ENCODE measurements around the gene ABCA4.

Gene ABCA4

GRCh38 chr1:94068096-94068998, 52.6 kb downstream of the ABCA4 start:
- TF ChIP-seq, protein P1, sequence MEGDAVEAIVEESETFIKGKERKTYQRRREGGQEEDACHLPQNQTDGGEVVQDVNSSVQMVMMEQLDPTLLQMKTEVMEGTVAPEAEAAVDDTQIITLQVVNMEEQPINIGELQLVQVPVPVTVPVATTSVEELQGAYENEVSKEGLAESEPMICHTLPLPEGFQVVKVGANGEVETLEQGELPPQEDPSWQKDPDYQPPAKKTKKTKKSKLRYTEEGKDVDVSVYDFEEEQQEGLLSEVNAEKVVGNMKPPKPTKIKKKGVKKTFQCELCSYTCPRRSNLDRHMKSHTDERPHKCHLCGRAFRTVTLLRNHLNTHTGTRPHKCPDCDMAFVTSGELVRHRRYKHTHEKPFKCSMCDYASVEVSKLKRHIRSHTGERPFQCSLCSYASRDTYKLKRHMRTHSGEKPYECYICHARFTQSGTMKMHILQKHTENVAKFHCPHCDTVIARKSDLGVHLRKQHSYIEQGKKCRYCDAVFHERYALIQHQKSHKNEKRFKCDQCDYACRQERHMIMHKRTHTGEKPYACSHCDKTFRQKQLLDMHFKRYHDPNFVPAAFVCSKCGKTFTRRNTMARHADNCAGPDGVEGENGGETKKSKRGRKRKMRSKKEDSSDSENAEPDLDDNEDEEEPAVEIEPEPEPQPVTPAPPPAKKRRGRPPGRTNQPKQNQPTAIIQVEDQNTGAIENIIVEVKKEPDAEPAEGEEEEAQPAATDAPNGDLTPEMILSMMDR (IDR thresholded peaks at IDR 0.05; ENCODE audit: unreplicated experiment in 3 of 3), result no peak
- H3K4me3 Mint-ChIP-seq, result no peak overlapping the region
- H3K27ac Mint-ChIP-seq, result peak overlapping the region; percentile 86 to 91 (median 91)
- no peaks in the 10 kb centered on the region for H3K27me3 Mint-ChIP-seq (ENCODE audit: low read depth)
- H3K9me3 Mint-ChIP-seq, result no peaks in the 10 kb centered on the region
- H3K4me1 Mint-ChIP-seq, result peaks cover 67% of the 10 kb centered on the region
- no peaks in the 10 kb centered on the region for H3K36me3 Mint-ChIP-seq (ENCODE audit: low read depth)

GRCh38 chr1:94067196-94067595, 53.8 kb downstream of the ABCA4 start:
- Mint-ChIP-seq H3K27ac (peak overlapping the region in 1 of 3 experiments; percentile 24), H3K4me1 (peaks cover 62% of the 10 kb centered on the region), H3K9me3 (no peaks in the 10 kb centered on the region), H3K27me3 (ENCODE audit: low read depth) (no peaks in the 10 kb centered on the region), H3K36me3 (ENCODE audit: low read depth) (no peaks in the 10 kb centered on the region), H3K4me3 (no peak overlapping the region)
- TF ChIP-seq, protein P1 (IDR thresholded peaks at IDR 0.05; ENCODE audit: unreplicated experiment in 3 of 3), result no peak

DNA sequence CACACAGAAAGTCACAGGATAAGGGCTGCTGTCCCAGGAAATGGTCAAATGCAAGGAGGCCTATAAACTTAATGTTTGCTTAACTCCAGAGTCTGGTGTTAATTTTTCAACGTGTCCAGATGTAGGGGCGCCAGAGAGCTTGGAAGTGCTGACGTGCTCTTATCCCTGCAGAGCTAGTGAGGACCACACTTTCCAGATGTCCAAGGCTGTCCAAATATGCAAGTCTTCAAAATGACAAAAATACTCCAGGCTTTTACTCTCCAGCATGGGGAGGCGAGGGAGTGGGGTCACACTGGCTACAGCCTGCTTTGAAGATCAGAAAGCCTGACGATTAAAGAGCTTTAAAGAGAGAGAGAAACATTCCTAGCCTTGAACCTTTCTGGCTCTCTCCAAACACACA, 57.6 kb downstream of the ABCA4 start:
- TF ChIP-seq, protein P1 (IDR thresholded peaks at IDR 0.05; ENCODE audit: unreplicated experiment in 3 of 3), result peak; percentile 52 to 55 (median 53)
- Mint-ChIP-seq H3K9me3 (no peaks in the 10 kb centered on the region), H3K4me3 (no peak overlapping the region), H3K36me3 (ENCODE audit: low read depth) (no peaks in the 10 kb centered on the region), H3K4me1 (peaks cover 40% of the 10 kb centered on the region), H3K27me3 (ENCODE audit: low read depth) (peaks cover 9% of the 10 kb centered on the region), H3K27ac (peak overlapping the region; percentile 65 to 96 (median 78))

DNA sequence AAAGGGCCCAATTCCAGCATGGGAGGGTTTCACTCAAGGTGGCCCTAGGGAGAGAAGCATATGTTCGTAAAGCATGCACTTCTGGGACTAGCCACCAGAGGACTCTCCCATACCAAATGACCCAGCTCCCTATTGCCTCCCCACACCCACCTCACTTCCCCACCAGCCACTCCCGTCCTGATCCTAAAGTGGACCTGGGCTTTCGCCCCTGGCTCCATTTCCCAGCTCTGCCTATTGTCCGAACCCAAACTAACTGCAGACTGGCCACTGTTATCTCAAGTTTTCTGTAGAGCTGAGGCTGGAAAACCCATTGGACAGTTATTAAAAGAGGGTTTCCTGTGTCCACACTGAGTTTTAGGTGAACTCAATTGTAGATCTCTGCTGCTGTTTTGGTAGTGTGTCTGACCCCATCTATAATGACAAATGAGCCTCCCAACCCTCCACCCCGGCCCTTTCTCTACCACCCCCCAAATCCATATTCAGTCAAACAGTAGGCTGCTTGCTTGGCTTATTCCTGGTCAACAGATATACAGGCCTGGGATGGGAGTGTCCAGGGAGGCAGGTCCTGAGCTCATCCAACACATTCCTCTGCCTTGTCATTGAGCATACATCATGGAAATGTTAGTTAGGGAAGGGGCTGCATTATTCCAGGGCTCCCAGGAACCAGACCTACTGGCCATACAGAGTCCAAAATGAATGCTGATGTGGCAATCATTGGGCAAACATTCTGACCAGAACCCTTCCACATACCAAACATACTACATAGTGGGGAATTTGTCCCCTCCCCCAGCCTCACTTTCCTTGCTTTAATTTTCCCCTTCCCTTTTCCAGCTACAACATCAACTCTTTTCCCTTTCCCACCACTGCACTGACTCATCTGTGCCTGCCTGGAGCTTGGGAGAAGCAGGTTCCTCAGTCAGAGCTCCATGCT, 59.2 kb downstream of the ABCA4 start:
- Mint-ChIP-seq H3K36me3 (ENCODE audit: low read depth) (no peaks in the 10 kb centered on the region), H3K27me3 (ENCODE audit: low read depth) (peaks cover 9% of the 10 kb centered on the region), H3K27ac (peak overlapping the region; percentile 80 to 96 (median 91)), H3K4me1 (peaks cover 28% of the 10 kb centered on the region), H3K4me3 (no peak overlapping the region), H3K9me3 (no peaks in the 10 kb centered on the region)
- TF ChIP-seq, protein P1 (IDR thresholded peaks at IDR 0.05; ENCODE audit: unreplicated experiment in 3 of 3), result peak; percentile 80 to 91 (median 82)

DNA sequence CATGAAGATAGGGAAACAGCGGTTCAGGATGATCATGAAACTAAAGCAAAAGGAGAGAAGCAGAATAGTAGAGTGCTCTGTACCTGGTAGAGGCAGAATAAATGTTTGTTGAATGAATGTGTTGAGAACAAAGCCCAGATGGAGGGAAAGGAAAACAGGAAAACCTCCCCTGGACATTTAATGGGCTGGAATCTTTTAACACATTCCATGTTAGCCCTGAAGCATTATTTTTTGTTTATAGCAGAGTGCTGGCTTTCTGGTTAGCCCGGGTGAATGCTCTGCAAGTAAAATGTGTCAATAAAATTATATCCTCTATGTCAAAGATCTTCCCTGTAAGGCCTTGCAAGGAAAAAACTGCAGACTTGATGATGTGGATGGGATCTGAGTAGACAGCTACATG, 60.2 kb downstream of the ABCA4 start:
- peaks cover 9% of the 10 kb centered on the region for H3K27me3 Mint-ChIP-seq (ENCODE audit: low read depth)
- peak overlapping the region in 1 of 3 experiments; percentile 48 for H3K27ac Mint-ChIP-seq
- TF ChIP-seq, protein P1 (IDR thresholded peaks at IDR 0.05; ENCODE audit: unreplicated experiment in 3 of 3), result no peak
- peaks cover 28% of the 10 kb centered on the region for H3K4me1 Mint-ChIP-seq
- no peaks in the 10 kb centered on the region for H3K9me3 Mint-ChIP-seq
- no peaks in the 10 kb centered on the region for H3K36me3 Mint-ChIP-seq (ENCODE audit: low read depth)
- H3K4me3 Mint-ChIP-seq, result no peak overlapping the region
